Suprapubic skin (tissue), 3 donors: ENCODE data around the gene SCARB1.

Source experiments
- POLR2AphosphoS5 ChIP-seq, 3 donors: sonication (generic); formaldehyde crosslinking; IDR thresholded peaks; one replicate each; pipeline ENCODE4 v1.6.1; 2017; ENCODE audit warnings: antibody characterized with exemption in 3 of 3
- TF ChIP-seq, protein P1 (sequence below), 2 donors: fragments of 200-600 bp in 1 of 2; fragments of 450-650 bp in 1 of 2; sonication (generic) in 1 of 2; IDR thresholded peaks; one replicate each; pipeline ENCODE4 v1.5.1; 2016 to 2019; ENCODE audit warnings: antibody characterized with exemption in 2 of 2, mild to moderate bottlenecking in 1 of 2, moderate library complexity in 1 of 2

- TF ChIP-seq, protein P1, sequence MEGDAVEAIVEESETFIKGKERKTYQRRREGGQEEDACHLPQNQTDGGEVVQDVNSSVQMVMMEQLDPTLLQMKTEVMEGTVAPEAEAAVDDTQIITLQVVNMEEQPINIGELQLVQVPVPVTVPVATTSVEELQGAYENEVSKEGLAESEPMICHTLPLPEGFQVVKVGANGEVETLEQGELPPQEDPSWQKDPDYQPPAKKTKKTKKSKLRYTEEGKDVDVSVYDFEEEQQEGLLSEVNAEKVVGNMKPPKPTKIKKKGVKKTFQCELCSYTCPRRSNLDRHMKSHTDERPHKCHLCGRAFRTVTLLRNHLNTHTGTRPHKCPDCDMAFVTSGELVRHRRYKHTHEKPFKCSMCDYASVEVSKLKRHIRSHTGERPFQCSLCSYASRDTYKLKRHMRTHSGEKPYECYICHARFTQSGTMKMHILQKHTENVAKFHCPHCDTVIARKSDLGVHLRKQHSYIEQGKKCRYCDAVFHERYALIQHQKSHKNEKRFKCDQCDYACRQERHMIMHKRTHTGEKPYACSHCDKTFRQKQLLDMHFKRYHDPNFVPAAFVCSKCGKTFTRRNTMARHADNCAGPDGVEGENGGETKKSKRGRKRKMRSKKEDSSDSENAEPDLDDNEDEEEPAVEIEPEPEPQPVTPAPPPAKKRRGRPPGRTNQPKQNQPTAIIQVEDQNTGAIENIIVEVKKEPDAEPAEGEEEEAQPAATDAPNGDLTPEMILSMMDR (IDR thresholded peaks at IDR 0.05): no peak
- TF ChIP-seq POLR2AphosphoS5 (IDR thresholded peaks at IDR 0.05): no peak
Measured at GRCh38 chr12:124896461-124896860, 32.8 kb upstream of the SCARB1 start.
